Measurements from ENCODE around the gene MEI1. TPM values are rescaled to one million over a fixed set of nuclear protein-coding genes. Genes with fewer than 3 reads are reported as not detected.

The MEI1 gene
- total RNA-seq, 1 experiment from 2014 or later, result 0.35 TPM

DNA sequence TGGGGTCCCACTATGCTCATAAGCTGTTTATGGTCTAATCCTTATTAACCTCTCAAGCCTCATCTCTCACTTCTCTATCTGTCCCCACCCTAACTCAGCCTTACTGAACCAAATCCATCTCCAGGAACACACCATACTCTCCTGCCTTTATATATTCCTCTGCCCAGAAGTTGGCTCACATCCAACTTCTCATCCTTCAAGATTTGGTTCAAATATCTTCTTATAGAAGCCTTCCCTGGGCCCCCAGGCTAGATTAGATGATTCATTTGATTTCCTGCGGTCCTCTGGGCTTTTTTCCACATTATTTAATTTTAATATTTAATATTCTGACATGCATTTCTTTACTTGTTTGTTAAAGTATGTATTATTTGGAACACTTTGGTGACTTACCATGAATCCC, 23.2 kb downstream of the MEI1 start (continued):
- no peak for TF ChIP-seq ESRRA (CRISPR knock-in tag; IDR thresholded peaks at IDR 0.05; ENCODE audit: borderline replicate concordance)
- TF ChIP-seq, protein P1, sequence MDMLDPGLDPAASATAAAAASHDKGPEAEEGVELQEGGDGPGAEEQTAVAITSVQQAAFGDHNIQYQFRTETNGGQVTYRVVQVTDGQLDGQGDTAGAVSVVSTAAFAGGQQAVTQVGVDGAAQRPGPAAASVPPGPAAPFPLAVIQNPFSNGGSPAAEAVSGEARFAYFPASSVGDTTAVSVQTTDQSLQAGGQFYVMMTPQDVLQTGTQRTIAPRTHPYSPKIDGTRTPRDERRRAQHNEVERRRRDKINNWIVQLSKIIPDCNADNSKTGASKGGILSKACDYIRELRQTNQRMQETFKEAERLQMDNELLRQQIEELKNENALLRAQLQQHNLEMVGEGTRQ (CRISPR knock-in tag; IDR thresholded peaks at IDR 0.05), result no peak
- TF ChIP-seq, protein P2, sequence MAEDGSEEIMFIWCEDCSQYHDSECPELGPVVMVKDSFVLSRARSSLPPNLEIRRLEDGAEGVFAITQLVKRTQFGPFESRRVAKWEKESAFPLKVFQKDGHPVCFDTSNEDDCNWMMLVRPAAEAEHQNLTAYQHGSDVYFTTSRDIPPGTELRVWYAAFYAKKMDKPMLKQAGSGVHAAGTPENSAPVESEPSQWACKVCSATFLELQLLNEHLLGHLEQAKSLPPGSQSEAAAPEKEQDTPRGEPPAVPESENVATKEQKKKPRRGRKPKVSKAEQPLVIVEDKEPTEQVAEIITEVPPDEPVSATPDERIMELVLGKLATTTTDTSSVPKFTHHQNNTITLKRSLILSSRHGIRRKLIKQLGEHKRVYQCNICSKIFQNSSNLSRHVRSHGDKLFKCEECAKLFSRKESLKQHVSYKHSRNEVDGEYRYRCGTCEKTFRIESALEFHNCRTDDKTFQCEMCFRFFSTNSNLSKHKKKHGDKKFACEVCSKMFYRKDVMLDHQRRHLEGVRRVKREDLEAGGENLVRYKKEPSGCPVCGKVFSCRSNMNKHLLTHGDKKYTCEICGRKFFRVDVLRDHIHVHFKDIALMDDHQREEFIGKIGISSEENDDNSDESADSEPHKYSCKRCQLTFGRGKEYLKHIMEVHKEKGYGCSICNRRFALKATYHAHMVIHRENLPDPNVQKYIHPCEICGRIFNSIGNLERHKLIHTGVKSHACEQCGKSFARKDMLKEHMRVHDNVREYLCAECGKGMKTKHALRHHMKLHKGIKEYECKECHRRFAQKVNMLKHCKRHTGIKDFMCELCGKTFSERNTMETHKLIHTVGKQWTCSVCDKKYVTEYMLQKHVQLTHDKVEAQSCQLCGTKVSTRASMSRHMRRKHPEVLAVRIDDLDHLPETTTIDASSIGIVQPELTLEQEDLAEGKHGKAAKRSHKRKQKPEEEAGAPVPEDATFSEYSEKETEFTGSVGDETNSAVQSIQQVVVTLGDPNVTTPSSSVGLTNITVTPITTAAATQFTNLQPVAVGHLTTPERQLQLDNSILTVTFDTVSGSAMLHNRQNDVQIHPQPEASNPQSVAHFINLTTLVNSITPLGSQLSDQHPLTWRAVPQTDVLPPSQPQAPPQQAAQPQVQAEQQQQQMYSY (CRISPR knock-in tag; IDR thresholded peaks at IDR 0.05), result no peak
- TF ChIP-seq, protein P3, sequence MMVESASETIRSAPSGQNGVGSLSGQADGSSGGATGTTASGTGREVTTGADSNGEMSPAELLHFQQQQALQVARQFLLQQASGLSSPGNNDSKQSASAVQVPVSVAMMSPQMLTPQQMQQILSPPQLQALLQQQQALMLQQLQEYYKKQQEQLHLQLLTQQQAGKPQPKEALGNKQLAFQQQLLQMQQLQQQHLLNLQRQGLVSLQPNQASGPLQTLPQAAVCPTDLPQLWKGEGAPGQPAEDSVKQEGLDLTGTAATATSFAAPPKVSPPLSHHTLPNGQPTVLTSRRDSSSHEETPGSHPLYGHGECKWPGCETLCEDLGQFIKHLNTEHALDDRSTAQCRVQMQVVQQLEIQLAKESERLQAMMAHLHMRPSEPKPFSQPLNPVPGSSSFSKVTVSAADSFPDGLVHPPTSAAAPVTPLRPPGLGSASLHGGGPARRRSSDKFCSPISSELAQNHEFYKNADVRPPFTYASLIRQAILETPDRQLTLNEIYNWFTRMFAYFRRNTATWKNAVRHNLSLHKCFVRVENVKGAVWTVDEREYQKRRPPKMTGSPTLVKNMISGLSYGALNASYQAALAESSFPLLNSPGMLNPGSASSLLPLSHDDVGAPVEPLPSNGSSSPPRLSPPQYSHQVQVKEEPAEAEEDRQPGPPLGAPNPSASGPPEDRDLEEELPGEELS (CRISPR knock-in tag; IDR thresholded peaks at IDR 0.05), result no peak
- TF ChIP-seq ELF4 (CRISPR knock-in tag; IDR thresholded peaks at IDR 0.05; ENCODE audit: low read depth), result no peak
- TF ChIP-seq PRRX2 (CRISPR knock-in tag; IDR thresholded peaks at IDR 0.05), result no peak
- TF ChIP-seq, protein P4, sequence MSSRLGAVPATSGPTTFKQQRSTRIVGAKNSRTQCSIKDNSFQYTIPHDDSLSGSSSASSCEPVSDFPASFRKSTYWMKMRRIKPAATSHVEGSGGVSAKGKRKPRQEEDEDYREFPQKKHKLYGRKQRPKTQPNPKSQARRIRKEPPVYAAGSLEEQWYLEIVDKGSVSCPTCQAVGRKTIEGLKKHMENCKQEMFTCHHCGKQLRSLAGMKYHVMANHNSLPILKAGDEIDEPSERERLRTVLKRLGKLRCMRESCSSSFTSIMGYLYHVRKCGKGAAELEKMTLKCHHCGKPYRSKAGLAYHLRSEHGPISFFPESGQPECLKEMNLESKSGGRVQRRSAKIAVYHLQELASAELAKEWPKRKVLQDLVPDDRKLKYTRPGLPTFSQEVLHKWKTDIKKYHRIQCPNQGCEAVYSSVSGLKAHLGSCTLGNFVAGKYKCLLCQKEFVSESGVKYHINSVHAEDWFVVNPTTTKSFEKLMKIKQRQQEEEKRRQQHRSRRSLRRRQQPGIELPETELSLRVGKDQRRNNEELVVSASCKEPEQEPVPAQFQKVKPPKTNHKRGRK (CRISPR knock-in tag; IDR thresholded peaks at IDR 0.05; ENCODE audit: borderline replicate concordance), result no peak
- no peak for TF ChIP-seq ZNF671 (CRISPR knock-in tag; IDR thresholded peaks at IDR 0.05)
- no peak for TF ChIP-seq ETV6 (CRISPR knock-in tag; IDR thresholded peaks at IDR 0.05)
- no peak for TF ChIP-seq OVOL2 (CRISPR knock-in tag; IDR thresholded peaks at IDR 0.05; ENCODE audit: borderline replicate concordance)

DNA sequence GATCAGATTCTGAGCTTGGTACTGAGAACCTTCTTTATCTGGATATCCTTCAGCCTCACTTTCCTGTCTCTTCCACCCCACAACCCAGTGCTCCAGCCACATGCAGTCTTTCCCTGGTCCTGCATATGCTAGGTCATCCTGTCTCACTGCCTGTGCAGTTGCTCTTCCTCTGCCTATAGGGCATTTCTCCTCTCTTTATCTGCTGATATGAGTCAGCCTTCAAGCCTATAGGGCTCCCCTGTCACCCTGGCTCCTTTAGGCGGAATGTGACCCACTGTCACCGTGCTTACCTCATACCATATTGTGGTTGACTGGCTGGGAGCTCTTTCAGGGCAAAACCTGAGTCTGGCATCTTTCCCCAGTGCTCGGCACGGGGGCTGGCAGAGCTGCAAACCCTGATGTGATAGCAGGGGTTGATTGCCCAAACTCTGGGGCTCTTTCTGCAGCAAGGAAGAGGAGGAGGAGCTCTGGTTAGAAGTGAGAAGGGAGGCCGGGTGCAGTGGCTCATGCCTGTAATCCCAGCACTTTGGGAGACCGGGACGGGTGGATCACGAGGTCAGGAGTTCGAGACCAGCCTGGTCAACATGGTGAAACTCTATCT, 26.3 kb downstream of the MEI1 start:
- no peaks in the 10 kb centered on the region; the same call in 1 of the 2 replicates for H3K27me3 Mint-ChIP-seq (ENCODE audit: low read depth)
- no peaks in the 10 kb centered on the region for H3K4me1 Mint-ChIP-seq
- CTCF ChIA-PET, result interaction anchor here (0.7 to 3.0 kb wide), 5 partner anchors 18 to 59 kb away, joined by 3 to 14 read pairs (median 4); no protein-coding TSS in a partner anchor
- POLR2A ChIA-PET, result no interaction called here
- H3K4me3 Mint-ChIP-seq, result no peak overlapping the region
- no peak for TF ChIP-seq OVOL2 (CRISPR knock-in tag; IDR thresholded peaks at IDR 0.05; ENCODE audit: borderline replicate concordance)
- no peak for TF ChIP-seq ZNF121 (CRISPR knock-in tag; IDR thresholded peaks at IDR 0.05)
- TF ChIP-seq, protein P5, sequence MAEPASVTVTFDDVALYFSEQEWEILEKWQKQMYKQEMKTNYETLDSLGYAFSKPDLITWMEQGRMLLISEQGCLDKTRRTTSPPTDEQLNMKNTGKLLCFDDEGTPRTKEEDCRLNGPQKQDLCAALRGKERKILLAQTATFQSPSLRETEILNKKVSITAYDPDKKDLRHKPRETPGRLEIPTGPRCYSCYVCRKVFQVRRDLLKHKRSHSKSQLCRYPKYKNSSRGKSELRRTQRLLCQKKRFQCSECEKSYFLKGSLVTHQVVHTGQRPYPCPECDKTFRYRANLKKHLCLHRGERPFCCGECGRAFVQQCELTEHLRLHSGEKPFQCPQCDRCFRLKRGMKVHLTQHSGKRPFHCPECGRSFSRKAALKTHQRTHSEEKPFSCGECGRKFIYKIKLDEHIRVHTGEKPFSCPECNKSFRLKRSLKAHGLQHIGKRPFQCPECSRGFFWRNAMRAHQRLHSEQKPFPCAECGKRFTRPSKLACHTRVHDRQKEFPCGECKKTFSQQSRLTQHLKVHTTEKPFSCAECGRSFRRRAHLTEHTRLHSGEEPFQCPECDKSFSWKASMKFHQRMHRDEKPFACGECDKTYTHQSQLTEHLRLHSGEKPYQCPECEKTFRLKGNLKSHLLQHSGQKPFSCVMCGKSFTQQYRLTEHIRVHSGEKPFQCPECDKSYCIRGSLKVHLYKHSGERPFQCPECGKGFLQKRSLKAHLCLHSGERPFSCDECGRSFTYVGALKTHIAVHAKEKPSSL (CRISPR knock-in tag; conservative IDR thresholded peaks at IDR 0.05), result no peak
- no peak for TF ChIP-seq NFYB (CRISPR knock-in tag; conservative IDR thresholded peaks at IDR 0.05; ENCODE audit: low read depth)
- TF ChIP-seq, protein P6, sequence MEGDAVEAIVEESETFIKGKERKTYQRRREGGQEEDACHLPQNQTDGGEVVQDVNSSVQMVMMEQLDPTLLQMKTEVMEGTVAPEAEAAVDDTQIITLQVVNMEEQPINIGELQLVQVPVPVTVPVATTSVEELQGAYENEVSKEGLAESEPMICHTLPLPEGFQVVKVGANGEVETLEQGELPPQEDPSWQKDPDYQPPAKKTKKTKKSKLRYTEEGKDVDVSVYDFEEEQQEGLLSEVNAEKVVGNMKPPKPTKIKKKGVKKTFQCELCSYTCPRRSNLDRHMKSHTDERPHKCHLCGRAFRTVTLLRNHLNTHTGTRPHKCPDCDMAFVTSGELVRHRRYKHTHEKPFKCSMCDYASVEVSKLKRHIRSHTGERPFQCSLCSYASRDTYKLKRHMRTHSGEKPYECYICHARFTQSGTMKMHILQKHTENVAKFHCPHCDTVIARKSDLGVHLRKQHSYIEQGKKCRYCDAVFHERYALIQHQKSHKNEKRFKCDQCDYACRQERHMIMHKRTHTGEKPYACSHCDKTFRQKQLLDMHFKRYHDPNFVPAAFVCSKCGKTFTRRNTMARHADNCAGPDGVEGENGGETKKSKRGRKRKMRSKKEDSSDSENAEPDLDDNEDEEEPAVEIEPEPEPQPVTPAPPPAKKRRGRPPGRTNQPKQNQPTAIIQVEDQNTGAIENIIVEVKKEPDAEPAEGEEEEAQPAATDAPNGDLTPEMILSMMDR (IDR thresholded peaks at IDR 0.05), result no peak
- TF ChIP-seq, protein P4 (CRISPR knock-in tag; IDR thresholded peaks at IDR 0.05; ENCODE audit: borderline replicate concordance), result no peak
- no peak for TF ChIP-seq ELF4 (CRISPR knock-in tag; IDR thresholded peaks at IDR 0.05; ENCODE audit: low read depth)
- TF ChIP-seq ZNF219 (CRISPR knock-in tag; IDR thresholded peaks at IDR 0.05; ENCODE audit: borderline replicate concordance), result no peak
- TF ChIP-seq HMGA2 (CRISPR knock-in tag; IDR thresholded peaks at IDR 0.05), result no peak
- ATAC-seq (no peak), DNase-seq (ENCODE audit: low spot score) (no peak)
- H3K27ac Mint-ChIP-seq, result no peak overlapping the region; the same call in 1 of the 2 replicates
- H3K9me3 Mint-ChIP-seq, result no peaks in the 10 kb centered on the region
- no peaks in the 10 kb centered on the region for H3K36me3 Mint-ChIP-seq

Data from WTC11 (cell line).